ENCODE measurements around the gene SLC25A21.
A peak's percentile ranks its signal among the peaks of the same experiment; 100 is the strongest.

Gene SLC25A21

DNA sequence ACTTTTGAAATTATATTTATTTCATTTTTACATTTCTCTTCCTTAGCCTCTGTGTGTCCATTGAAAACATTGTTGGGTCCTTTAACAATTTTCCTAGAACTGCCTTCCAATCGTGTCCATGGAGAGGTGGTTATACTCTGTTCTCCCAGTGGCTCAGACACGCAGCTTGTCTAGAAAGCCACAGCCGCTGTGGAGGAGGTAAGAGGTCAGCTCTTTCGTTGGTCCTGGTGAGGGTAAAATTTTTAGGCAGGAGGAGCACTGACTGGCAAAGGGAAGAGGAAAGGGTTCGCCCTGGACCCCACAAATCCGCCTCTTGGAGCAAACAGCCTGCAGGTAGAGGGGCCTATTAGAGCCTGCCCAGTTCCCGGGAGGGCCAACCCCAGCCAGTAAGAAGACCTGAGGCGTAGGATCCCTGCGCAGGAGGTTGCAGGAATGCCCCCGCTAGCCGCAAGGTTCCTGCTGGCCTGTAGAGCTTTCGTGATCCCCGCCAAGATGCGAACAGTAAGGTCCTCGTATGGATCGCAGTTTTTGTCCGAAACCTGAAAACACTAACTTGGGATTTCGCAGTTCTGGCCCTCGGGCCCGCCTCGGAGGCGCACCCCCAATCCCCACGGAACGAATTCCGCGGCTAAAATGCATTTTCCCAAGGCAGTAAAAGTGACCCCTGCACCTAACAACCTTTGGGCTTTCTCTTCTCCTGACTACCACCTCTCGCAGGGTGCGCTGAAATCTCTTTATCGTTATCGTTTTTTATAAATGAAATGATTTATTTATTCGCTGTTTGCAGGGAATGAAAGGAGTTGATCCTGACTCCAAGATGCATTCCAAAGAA, 518.2 kb downstream of the SLC25A21 start:
- H3K9me3 ChIP-seq (ENCODE audit: control insufficient read depth, low read length) = no peaks in the 10 kb centered on the region
- H3K4me1 ChIP-seq (ENCODE audit: control insufficient read depth, insufficient read depth, low read length, poor library complexity, severe bottlenecking) = peaks cover 14% of the 10 kb centered on the region
- no peak overlapping the region for H3K4me3 ChIP-seq (ENCODE audit: extremely low read depth, insufficient read depth, low read length, poor library complexity, severe bottlenecking)
- H3K36me3 ChIP-seq (ENCODE audit: control insufficient read depth, insufficient read depth, low read length) = no peaks in the 10 kb centered on the region
- WGBS, 2 experiments (ENCODE audit: insufficient coverage in 2 of 2) = 3 to 5% methylated on average over 21 to 24 of the region's 31 CpGs
- no peak overlapping the region for H3K27ac ChIP-seq (ENCODE audit: low read depth, low read length, severe bottlenecking)

DNA sequence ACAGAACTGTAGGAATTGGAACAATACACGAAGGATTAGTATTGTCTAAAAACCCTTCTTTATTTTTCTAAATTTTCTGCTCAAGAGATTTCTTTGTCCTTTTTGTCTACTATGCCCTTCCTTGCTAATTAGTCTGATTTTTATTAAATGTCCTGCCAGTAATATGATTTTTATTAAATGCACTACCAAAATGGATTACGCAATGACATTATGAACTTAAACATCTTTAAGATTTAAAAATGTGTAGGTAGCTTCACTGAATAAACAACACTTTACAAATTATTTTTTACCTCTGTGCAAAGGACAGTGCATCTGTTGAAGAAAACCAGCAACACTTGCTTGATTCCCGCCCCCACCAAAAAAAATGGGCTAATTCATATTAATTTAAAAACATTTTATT, 519.0 kb downstream of the SLC25A21 start:
- Histone ChIP-seq H3K4me1 (ENCODE audit: control insufficient read depth, insufficient read depth, low read length, poor library complexity, severe bottlenecking) (peaks cover 14% of the 10 kb centered on the region), H3K4me3 (ENCODE audit: extremely low read depth, insufficient read depth, low read length, poor library complexity, severe bottlenecking) (no peak overlapping the region), H3K9me3 (ENCODE audit: control insufficient read depth, low read length) (no peaks in the 10 kb centered on the region), H3K27ac (ENCODE audit: low read depth, low read length, severe bottlenecking) (no peak overlapping the region), H3K36me3 (ENCODE audit: control insufficient read depth, insufficient read depth, low read length) (no peaks in the 10 kb centered on the region)
- 0% methylated on average over 1 of the region's 3 CpGs; no CpG with 5 or more reads in 1 of the 2 experiments for WGBS, 2 experiments (ENCODE audit: insufficient coverage in 2 of 2)

- peaks cover 10% of the 10 kb centered on the region for H3K4me1 ChIP-seq (ENCODE audit: control insufficient read depth, insufficient read depth, low read length, poor library complexity, severe bottlenecking)
- no peaks in the 10 kb centered on the region for H3K36me3 ChIP-seq (ENCODE audit: control insufficient read depth, insufficient read depth, low read length)
- no peak overlapping the region for H3K27ac ChIP-seq (ENCODE audit: low read depth, low read length, severe bottlenecking)
- H3K9me3 ChIP-seq (ENCODE audit: control insufficient read depth, low read length) = no peaks in the 10 kb centered on the region
- H3K4me3 ChIP-seq (ENCODE audit: extremely low read depth, insufficient read depth, low read length, poor library complexity, severe bottlenecking) = no peak overlapping the region
Observed at GRCh38 chr14:36652542-36653201, 519.7 kb downstream of the SLC25A21 start.

- Histone ChIP-seq H3K36me3 (ENCODE audit: control insufficient read depth, insufficient read depth, low read length) (no peaks in the 10 kb centered on the region), H3K4me3 (ENCODE audit: extremely low read depth, insufficient read depth, low read length, poor library complexity, severe bottlenecking) (no peak overlapping the region), H3K4me1 (ENCODE audit: control insufficient read depth, insufficient read depth, low read length, poor library complexity, severe bottlenecking) (no peaks in the 10 kb centered on the region), H3K27ac (ENCODE audit: low read depth, low read length, severe bottlenecking) (no peak overlapping the region), H3K9me3 (ENCODE audit: control insufficient read depth, low read length) (no peaks in the 10 kb centered on the region)
- WGBS, 2 experiments (ENCODE audit: insufficient coverage in 2 of 2) = 8 to 13% methylated on average over 2 of the region's 4 CpGs
Observed at GRCh38 chr14:36649872-36650650, 522.3 kb downstream of the SLC25A21 start.

DNA sequence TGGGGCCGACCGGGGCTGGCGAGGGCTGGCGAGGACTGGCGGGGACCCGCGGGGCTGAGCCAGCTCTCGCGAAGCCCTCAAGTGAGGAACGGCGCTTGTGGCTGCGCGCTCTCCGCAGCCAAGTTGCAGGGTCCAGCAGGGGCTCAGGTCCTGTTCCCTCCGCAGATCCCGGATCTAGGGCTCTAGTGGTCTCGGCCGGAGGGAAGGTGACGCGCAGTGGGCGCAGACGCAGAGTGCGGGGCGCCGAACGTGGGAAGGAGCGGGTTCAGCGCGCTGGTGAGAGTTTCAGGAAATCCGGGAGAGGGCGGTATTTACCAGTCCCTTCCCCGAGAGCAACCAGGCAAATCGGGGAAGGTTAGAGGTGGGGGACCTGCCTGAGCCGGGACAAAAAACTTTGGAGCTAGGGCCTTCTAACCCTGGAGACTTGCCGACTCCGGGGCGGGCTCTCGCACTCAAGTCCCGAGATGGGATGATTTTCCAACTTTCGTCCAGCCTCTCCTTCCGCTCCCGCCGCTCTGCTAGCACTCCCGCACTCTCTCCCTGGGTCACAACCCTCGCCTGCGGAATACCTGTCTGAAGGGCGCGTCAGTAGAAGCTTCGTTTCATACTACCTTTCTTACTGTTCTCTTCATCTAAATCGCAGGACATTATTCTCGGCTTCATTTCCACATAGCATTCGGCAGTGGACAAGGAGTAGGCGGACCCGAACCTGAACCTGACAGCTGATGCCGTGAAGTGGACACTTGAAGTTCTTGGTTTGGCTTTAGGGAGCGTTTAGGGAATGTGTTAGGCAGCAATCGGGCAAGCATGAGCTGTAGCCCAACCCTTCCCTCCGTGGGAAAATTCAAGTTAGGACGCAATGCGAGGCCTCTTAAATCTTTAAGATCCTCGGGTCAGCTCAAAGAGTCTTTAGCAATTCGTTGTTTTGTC, 524.3 kb downstream of the SLC25A21 start:
- H3K4me1 ChIP-seq (ENCODE audit: control insufficient read depth, insufficient read depth, low read length, poor library complexity, severe bottlenecking) = no peaks in the 10 kb centered on the region
- H3K27ac ChIP-seq (ENCODE audit: low read depth, low read length, severe bottlenecking) = no peak overlapping the region
- no peaks in the 10 kb centered on the region for H3K9me3 ChIP-seq (ENCODE audit: control insufficient read depth, low read length)
- WGBS, 2 experiments (ENCODE audit: insufficient coverage in 2 of 2) = 1% methylated on average over 55 to 59 of the region's 62 CpGs
- H3K4me3 ChIP-seq (ENCODE audit: extremely low read depth, insufficient read depth, low read length, poor library complexity, severe bottlenecking) = peak overlapping the region; percentile 45
- H3K36me3 ChIP-seq (ENCODE audit: control insufficient read depth, insufficient read depth, low read length) = no peaks in the 10 kb centered on the region

DNA sequence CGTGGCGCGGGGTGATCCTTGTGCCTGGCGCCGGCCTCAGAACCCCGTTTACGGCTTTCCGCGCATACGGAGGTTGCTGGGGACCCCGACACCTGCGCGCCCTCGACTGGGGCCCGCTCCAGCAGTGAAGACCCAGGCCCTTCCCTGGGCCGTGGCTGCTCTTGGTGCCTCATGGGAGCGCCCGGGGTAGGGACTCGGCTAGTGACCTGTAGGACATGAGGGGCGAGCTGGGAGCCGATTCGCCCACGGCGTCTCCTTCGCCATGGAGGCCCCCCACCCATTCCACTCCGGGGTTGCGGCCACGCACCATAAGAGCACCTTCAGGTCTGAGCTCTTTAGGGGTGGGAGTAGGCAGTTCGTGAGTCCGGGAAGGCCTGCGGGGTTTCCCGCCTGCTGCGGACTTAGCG, 525.0 kb downstream of the SLC25A21 start:
- Histone ChIP-seq H3K9me3 (ENCODE audit: control insufficient read depth, low read length) (no peaks in the 10 kb centered on the region), H3K4me3 (ENCODE audit: extremely low read depth, insufficient read depth, low read length, poor library complexity, severe bottlenecking) (peak overlapping the region; percentile 45), H3K27ac (ENCODE audit: low read depth, low read length, severe bottlenecking) (no peak overlapping the region), H3K4me1 (ENCODE audit: control insufficient read depth, insufficient read depth, low read length, poor library complexity, severe bottlenecking) (no peaks in the 10 kb centered on the region), H3K36me3 (ENCODE audit: control insufficient read depth, insufficient read depth, low read length) (no peaks in the 10 kb centered on the region)
- WGBS, 2 experiments (ENCODE audit: insufficient coverage in 2 of 2) = 1 to 5% methylated on average over 14 to 24 of the region's 34 CpGs

DNA sequence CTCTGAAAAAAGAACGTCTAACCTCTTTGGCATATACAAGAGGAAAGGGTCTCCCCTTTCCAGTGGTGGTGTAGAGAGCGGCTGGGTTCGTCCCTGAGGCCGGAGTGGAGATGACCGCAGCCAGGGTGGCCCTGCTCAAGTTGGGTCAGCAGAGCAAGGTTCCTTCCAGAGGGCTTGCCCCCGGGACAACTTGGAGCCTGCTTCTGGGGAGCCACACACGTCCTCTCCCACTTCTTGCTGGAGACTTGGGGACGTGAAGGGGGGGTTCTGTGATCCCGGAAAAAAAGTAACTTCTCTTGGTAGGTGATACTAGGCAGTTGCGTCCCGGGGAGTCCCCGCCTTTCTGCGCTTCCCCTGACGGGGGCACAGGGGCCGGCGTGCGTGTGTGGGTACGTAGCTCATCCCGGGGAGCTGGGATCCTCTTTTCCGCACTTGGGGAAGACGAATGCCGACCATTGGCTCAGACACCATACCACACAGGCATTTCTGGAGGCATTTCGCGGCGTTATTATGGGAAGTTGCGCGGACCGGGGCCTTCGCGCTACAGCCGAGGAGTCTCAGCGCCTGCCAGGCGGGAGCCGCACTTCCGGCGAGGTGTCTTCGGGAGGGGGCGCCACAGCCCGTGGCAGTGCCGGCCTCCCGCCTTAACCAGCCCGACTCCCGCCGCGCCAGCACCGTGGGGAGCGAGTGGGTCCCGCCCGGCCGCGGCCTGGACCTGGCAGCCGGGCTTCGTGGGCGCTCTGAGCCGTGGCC, 525.6 kb downstream of the SLC25A21 start:
- peak overlapping the region; percentile 45 for H3K4me3 ChIP-seq (ENCODE audit: extremely low read depth, insufficient read depth, low read length, poor library complexity, severe bottlenecking)
- no peak overlapping the region for H3K27ac ChIP-seq (ENCODE audit: low read depth, low read length, severe bottlenecking)
- H3K36me3 ChIP-seq (ENCODE audit: control insufficient read depth, insufficient read depth, low read length) = no peaks in the 10 kb centered on the region
- no peaks in the 10 kb centered on the region for H3K4me1 ChIP-seq (ENCODE audit: control insufficient read depth, insufficient read depth, low read length, poor library complexity, severe bottlenecking)
- no peaks in the 10 kb centered on the region for H3K9me3 ChIP-seq (ENCODE audit: control insufficient read depth, low read length)
- 2 to 4% methylated on average over 37 to 39 of the region's 55 CpGs for WGBS, 2 experiments (ENCODE audit: insufficient coverage in 2 of 2)

- Histone ChIP-seq H3K9me3 (ENCODE audit: control insufficient read depth, low read length) (no peaks in the 10 kb centered on the region), H3K4me1 (ENCODE audit: control insufficient read depth, insufficient read depth, low read length, poor library complexity, severe bottlenecking) (no peaks in the 10 kb centered on the region), H3K4me3 (ENCODE audit: extremely low read depth, insufficient read depth, low read length, poor library complexity, severe bottlenecking) (no peak overlapping the region), H3K27ac (ENCODE audit: low read depth, low read length, severe bottlenecking) (no peak overlapping the region), H3K36me3 (ENCODE audit: control insufficient read depth, insufficient read depth, low read length) (no peaks in the 10 kb centered on the region)
- 80 to 93% methylated on average over 2 of the region's 3 CpGs for WGBS, 2 experiments (ENCODE audit: insufficient coverage in 2 of 2)
Observed at GRCh38 chr14:36633580-36633979, 538.8 kb downstream of the SLC25A21 start.
